Measurements from ENCODE around the gene MACIR.

The MACIR gene

DNA sequence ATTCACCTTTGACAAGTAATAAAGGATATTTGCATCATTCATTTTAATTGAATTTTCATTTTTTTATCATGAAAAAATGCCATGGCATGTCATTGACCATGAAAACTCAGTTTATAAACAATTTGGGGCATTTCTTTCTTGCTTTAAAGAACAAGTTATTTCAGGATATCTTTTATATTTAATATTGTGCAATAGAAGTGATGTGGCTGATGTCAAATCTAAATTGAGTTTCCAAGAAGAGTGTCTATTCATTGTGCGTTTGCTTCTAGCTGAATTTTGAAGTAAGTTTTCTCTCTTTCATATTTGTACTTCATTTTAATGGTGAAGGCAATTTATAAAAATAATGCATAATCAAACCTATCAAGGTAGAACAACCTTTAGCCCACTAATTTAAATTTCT lies 30.5 kb downstream of the MACIR start:
- DNase-seq (ENCODE audit: low read depth in 2 of 3, low spot score in 2 of 3), result no peak

DNA sequence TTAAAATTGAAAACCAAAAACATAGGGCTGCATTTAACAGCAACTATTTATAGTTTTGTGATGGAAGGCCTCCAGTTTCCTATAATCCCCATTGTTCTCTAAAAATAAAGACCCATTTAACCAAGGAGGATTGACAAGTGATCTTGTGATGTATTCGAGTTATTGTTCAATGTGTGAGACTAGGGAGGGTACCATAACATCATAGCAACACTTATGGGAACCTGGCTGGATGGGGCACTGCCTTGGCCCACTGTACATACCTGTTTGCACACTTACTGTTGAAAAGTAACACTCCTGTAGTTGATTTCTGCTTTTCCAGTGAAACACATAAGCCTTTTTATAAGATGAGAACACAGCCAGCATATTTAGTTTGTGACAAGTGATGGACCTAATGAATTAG lies 32.3 kb downstream of the MACIR start:
- no peak for DNase-seq (ENCODE audit: low read depth in 2 of 3, low spot score in 2 of 3)

DNA sequence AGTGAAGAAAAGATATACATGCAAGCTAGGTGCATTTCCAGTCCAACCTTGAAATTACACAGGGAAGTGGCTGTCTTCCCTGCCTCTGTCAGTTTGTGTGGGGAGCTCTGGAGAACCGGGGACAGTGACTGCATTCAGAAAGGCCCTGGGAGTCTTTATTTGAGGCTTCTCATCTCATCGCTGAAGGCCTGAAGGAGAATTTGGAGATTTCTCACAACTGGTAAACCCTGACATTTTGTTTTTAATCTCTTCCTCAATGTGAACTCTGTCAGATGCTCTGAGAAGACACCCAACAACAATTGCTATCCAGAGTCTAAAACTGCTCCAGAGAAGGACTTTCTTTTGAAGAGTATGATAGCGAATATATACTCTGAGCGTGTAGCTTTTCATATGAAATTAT lies 33.0 kb downstream of the MACIR start:
- DNase-seq (ENCODE audit: low read depth in 2 of 3, low spot score in 2 of 3), result no peak

DNA sequence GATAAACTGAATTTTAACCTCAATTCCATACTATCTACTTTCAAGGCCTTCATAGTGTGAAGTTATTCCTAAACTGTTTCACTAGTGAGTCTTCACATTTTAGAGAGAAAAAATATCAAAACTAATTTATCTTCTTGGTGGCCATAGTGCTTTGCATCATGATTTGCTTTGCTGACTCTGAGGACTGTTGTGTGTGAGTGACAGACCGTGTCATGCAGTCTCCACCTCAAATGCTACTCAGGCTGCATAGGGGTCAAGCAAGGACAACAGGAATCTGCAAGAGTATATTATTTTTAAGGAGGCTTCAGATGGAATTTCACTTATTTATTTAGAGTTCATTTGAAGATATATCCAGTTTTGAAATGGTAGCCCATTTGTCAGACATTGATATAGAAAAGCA lies 34.5 kb downstream of the MACIR start:
- DNase-seq (ENCODE audit: low read depth in 2 of 3, low spot score in 2 of 3), result no peak

DNA sequence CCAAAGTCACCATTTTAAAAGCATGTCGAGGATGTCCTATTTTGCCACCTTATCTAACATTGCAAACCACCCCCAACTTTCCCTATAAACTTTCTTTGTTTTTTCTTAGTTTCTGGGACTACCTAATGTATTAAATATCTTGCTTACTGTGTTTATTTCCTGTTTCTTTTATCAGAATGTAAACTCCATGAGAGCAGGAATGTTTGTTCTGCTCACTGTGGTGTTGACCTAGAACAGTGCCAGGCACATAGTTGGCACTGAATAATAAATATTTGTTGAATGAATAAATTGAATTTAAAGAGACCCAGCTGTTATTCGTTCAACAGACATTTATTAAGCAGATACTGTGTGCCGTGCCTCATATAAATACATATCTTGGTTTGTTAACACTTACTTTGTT lies 35.2 kb downstream of the MACIR start:
- no peak for DNase-seq (ENCODE audit: low read depth in 2 of 3, low spot score in 2 of 3)

DNA sequence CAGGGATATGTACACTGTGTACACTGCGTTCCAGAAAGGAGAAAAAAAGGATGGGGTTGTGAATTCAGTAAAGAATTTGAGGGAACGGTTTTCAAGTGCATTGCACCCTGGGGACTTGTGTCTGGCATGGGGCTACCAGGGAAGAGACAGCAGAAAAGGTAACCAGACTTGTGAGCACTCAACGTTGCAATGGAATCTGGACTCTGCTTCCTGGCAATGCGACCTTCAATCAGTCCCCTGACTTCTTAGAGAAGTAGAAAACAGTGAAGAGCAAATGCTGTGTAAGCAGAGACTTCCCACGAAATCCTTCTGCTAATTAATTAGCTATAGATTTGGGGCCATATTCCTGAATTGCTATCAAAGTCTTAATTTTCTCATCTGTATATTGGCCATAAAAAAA lies 36.3 kb downstream of the MACIR start:
- no peak for DNase-seq (ENCODE audit: low read depth in 2 of 3, low spot score in 2 of 3)

DNA sequence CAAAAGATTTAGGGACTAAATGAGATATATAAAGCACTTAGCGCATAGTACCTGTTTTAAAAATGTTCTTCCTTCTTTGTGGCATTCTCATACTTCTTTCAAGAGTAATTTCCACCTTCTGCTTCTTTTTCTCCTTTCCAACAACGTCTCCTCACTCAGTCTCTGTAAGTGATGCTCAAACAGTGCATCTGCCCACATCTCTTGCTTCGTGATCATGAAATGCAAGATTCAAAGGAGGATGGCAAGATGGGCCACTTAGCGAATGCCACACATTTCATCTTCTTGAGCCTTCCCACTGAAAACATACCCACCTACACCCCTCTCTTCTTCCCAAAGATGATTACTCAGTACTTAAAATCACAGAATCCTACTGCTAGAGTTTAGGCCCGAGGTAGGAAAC lies 36.9 kb downstream of the MACIR start:
- no peak for DNase-seq (ENCODE audit: low read depth in 2 of 3, low spot score in 2 of 3)

DNA sequence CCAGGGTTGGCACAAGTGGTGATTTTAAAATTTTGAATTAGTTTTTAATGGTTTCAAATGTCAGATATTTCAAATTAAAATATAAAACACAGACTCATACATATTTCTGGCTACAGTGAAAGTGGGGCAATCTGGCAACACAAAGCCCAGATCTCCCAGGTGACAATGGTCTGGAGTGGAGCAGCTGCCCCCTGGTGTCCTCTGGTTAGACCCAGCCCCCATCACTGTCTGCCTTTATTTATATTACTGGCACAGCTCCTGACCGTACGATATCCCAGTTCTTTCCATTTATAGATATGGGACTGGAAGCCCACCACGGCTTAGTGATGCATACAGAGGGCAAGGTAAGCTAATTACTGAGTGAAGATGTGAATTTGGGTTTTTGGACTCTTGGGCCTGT lies 37.3 kb downstream of the MACIR start:
- no peak for DNase-seq (ENCODE audit: low read depth in 2 of 3, low spot score in 2 of 3)

DNA sequence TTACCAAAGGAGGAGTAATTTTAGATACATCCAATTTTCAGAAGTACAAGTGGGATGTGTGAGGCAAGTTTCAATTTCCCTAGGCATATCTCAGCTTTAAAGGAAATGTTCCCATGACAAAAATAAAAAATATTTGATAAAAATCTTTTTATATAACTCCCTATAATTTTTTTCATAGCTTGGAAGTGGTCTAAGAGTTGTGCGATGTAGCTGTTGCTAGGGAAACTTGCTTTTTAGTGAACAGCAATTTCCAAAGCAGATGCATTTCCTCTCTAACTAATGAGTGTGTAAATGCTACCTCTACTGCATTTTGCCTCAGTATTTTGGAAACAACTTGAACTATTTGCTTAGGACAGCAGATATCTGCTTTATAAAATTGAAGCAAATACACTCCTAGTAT lies 39.6 kb downstream of the MACIR start:
- DNase-seq (ENCODE audit: low read depth in 2 of 3, low spot score in 2 of 3), result no peak

DNA sequence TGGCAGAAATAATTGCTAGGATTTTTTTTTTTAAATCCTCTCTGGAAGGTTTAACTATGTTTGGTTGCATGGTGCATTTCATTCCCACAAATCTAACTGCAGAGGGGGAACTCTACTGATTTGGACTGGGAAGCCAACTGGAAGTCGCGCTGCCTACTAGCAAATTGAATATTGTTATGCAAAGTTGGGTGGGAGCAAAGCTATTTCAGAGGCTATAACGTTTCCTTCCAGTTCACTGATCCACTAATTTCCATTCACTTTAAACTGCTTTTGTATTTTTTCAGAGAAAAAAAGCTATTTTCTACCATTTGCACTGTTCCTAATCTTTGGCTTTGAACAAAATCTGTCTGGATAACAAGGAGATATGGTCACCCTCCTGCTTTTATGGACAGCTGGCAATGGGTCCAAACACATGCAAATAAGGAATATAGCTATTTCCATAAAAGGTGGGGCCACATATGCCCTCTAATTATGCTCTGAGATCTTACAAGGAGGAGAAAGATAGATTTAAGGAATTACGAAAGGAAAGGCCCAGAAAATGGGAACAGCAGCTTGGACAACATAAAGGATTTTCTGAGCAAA lies 40.1 kb downstream of the MACIR start:
- no peak for DNase-seq (ENCODE audit: low read depth in 2 of 3, low spot score in 2 of 3)

DNA sequence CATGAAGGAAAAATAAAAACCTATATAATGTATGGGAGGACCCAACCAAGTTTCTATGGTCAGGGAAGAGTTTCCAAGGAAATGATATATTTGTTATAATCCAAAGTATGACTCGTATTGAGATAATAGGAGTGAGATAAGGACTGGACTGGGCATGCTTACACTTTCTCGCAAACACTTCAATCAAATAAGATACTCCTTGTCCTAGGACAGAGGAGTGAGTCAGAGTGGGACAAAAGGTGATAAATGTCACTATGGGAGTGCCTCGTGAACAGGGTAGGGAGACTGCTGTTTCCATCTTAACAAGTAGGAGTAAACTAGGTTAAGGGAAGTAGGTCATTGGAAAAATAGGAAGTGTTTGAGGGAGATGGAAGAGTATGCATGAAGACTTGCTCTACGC lies 47.2 kb downstream of the MACIR start:
- no peak for DNase-seq (ENCODE audit: low read depth in 2 of 3, low spot score in 2 of 3)

DNA sequence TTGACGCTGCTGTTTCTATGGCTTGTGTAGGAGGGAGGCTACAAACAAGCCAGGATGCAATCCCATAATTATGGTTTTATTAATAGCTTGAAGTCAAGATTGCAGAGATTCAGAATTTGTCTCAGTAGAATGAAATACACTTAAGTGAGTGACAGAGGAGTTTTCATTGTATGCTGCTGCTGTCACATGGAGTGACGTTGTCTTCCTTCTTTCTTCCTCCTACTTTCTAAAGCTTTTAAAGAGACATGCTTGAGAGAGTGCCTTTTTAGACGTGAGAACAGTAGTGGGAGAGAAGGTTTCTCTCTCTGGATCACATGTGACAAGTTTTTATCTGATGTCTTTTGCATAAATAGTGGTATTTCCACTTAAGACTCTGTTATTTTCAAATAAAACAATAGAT lies 48.9 kb downstream of the MACIR start:
- no peak for DNase-seq (ENCODE audit: low read depth in 2 of 3, low spot score in 2 of 3)

DNA sequence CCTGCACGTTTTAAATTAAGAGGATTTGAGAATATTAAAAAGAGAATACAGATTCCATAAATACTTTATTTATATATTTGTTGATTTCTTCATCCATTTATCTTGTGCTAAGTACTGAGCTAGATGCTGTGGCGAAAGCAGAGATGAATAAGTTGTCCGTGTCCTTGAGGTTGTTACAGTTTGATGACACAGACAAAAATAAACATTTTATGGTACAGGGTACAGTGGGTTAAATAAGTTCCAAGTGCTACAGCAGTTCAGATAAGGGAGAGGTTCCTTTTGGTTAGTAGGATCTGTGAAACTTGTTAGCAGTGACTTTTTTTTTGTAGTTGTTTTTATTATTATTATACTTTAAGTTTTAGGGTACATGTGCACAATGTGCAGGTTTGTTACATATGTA lies 50.2 kb downstream of the MACIR start:
- no peak for DNase-seq (ENCODE audit: low read depth in 2 of 3, low spot score in 2 of 3)

DNA sequence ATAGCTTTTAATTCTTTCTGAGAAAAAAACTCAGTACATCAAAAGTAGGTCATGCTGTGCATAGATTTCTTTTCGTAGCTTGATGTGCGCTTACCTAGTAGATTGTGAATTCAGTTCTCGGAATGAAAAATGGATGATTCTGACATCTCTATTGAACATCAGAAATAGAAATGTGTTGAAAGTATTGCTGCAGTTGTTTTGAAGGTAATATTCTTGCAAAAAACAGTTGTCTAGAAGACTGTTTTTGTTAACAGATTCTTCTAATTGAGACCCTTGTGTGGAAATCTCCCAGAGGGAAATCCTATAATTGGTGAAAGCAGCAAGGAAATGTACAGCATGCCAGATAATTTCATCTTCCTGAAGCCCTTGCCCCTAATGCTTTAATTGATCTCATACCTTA lies 54.5 kb downstream of the MACIR start:
- DNase-seq (ENCODE audit: low read depth in 2 of 3, low spot score in 2 of 3), result no peak

DNA sequence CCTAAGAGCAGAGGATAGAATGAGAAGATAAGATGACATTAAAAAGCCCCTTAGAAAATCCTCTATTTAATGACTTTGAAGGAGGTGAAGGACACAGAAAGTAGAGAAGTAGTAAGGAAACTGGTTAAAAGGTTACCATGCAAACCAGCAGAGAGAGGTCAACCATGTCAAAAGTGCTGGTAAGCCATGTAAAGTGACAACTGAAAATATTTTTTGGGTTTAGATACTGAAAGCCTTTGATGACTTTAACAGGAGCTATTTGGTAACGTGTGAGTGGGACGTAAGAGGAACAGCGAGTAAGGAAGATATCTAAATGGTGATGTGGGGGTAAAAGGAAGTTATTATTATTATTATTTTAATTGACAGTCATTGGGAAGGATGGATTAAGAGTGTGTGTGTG lies 56.9 kb downstream of the MACIR start:
- no peak for DNase-seq (ENCODE audit: low read depth in 2 of 3, low spot score in 2 of 3)

DNA sequence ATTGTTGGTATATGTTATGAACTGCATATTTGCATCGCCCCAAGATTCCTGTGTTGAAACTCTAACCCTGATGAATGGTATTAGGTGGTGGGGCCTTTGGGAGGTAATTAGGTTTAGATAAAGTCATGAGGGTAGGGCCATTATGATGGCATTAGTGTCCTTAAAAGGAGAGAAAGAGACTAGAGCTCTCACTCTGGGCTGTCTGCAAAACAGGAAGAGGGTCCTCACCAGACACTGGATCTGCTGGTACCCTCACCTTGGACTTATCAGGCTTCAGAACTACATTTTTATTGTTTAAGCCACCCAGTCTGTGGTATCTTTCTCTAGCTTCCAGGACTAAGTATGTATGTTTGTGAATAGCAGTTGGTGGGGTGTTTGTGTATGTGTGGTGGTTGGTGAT lies 68.9 kb downstream of the MACIR start:
- no peak for DNase-seq (ENCODE audit: low read depth in 2 of 3, low spot score in 2 of 3)

DNA sequence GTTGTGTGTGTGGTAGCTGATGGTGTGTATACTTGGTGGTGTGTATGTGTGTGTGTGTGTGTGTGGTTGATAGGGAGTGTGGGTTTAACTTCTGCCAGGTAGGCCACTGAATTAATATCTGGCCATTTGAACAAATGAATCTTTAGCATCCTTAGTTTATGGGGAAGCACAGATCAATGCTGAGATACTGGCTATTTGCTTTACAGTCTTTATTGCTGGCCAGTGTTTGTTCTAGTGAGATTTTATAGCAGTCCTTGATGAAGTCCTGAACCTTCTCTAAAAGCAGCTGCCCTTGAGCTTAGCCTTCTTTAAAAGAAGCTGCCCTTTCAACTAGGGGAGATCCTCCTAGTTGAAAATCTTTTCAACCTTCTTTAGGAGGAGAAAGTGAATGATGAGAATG lies 69.3 kb downstream of the MACIR start:
- no peak for DNase-seq (ENCODE audit: low read depth in 2 of 3, low spot score in 2 of 3)
